GM12892 (cell line): ENCODE measurements around the gene MCMBP.
"Not testable (repeated sequence)": the region's sequence is repeated elsewhere in the genome, so short reads cannot be mapped to it uniquely, and the experiment has no call there.

Source experiments
- POLR2A ChIP-seq: IDR thresholded peaks from 2 replicates; pipeline ENCODE4 v1.6.1; 2011; ENCODE audit warnings: low read depth, low read length, control low read depth
- POLR2AphosphoS5 ChIP-seq: IDR thresholded peaks from 2 replicates; pipeline ENCODE4 v1.6.1; 2011; ENCODE audit warnings: low read depth, low read length, control low read depth
- TAF1 ChIP-seq: IDR thresholded peaks from 2 replicates; pipeline ENCODE4 v1.6.1; 2011; ENCODE audit warnings: low read depth, mild to moderate bottlenecking, control low read depth, low read length, borderline replicate concordance

DNA sequence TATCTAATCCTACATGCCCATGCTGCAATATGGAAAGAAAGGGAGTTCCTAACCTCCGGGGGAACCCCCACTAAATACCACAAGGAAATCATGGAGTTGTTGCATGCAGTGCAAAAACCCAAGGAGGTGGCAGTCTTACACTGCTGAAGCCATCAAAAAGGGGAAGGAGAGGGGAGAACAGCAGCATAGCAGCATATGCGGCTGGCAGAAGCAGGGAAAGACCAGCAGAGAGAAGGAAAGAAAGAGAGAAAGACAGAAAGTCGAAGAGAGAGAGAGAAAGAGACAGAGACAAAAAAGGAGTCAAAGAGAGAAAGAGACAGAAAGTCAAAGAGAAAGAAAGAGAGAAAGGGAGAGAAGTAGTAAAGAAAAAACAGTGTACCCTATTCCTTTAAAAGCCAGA is 16.1 kb upstream of the MCMBP start:
- not testable (repeated sequence) for TF ChIP-seq POLR2AphosphoS5, POLR2A, TAF1
